HG02759 (cell line): ENCODE results near the gene ZNF280C.
"Not testable (repeated sequence)": the region's sequence is repeated elsewhere in the genome, so short reads cannot be mapped to it uniquely, and the experiment has no call there.

ENCODE experiments used
- ATAC-seq: cut with Tn5 transposase; IDR thresholded peaks from one replicate; pipeline ENCODE4 v1.9.1; 2021; ENCODE audit warnings: mild to moderate bottlenecking, moderate library complexity; ENCODE audit not compliant: unreplicated experiment

The ZNF280C gene

GRCh38 chrX:130262231-130262630 lies 6.5 kb downstream of the ZNF280C start:
- ATAC-seq = no peak

GRCh38 chrX:130261296-130261893 lies 7.3 kb downstream of the ZNF280C start:
- ATAC-seq = no peak

- ATAC-seq = no peak
Measured at GRCh38 chrX:130260316-130260715, 8.4 kb downstream of the ZNF280C start.

GRCh38 chrX:130253916-130254315 lies 14.8 kb downstream of the ZNF280C start:
- no peak for ATAC-seq

- ATAC-seq = no peak
Measured at GRCh38 chrX:130251671-130252070, 17.0 kb downstream of the ZNF280C start.

GRCh38 chrX:130247996-130248395 lies 20.7 kb downstream of the ZNF280C start:
- no peak for ATAC-seq

- ATAC-seq = no peak
Measured at GRCh38 chrX:130246084-130246483, 22.6 kb downstream of the ZNF280C start.

- no peak for ATAC-seq
Measured at GRCh38 chrX:130245441-130245840, 23.3 kb downstream of the ZNF280C start.

GRCh38 chrX:130231184-130231583 lies 37.5 kb downstream of the ZNF280C start:
- not testable (repeated sequence) for ATAC-seq

GRCh38 chrX:130228871-130229270 lies 39.8 kb downstream of the ZNF280C start:
- ATAC-seq = no peak

GRCh38 chrX:130224810-130225209 lies 43.9 kb downstream of the ZNF280C start:
- ATAC-seq = no peak

- no peak for ATAC-seq
Measured at GRCh38 chrX:130216320-130216719, 52.4 kb downstream of the ZNF280C start.

GRCh38 chrX:130213376-130213775 lies 55.3 kb downstream of the ZNF280C start:
- no peak for ATAC-seq

GRCh38 chrX:130212371-130212770 lies 56.3 kb downstream of the ZNF280C start:
- ATAC-seq = no peak

GRCh38 chrX:130211415-130212186 lies 57.1 kb downstream of the ZNF280C start:
- no peak for ATAC-seq

- no peak for ATAC-seq
Measured at GRCh38 chrX:130204647-130205046, 64.1 kb downstream of the ZNF280C start.

- no peak for ATAC-seq
Measured at GRCh38 chrX:130197464-130197863, 71.2 kb downstream of the ZNF280C start.

- no peak for ATAC-seq
Measured at GRCh38 chrX:130196466-130196865, 72.2 kb downstream of the ZNF280C start.

- no peak for ATAC-seq
Measured at GRCh38 chrX:130190801-130191200, 77.9 kb downstream of the ZNF280C start.

GRCh38 chrX:130186651-130187050 lies 82.0 kb downstream of the ZNF280C start:
- no peak for ATAC-seq

GRCh38 chrX:130184857-130185256 lies 83.8 kb downstream of the ZNF280C start:
- no peak for ATAC-seq

GRCh38 chrX:130184168-130184567 lies 84.5 kb downstream of the ZNF280C start:
- no peak for ATAC-seq
